NOMO-1 treated with DMSO at 0.1 percent for 48 hours (cell line): ENCODE results near the gene UTS2B.

Experiments
- DNase-seq: peaks from one replicate; lab custom pipeline; 2025; ENCODE audit not compliant: unreplicated experiment; lab: John Stamatoyannopoulos, UW

Gene UTS2B

DNA sequence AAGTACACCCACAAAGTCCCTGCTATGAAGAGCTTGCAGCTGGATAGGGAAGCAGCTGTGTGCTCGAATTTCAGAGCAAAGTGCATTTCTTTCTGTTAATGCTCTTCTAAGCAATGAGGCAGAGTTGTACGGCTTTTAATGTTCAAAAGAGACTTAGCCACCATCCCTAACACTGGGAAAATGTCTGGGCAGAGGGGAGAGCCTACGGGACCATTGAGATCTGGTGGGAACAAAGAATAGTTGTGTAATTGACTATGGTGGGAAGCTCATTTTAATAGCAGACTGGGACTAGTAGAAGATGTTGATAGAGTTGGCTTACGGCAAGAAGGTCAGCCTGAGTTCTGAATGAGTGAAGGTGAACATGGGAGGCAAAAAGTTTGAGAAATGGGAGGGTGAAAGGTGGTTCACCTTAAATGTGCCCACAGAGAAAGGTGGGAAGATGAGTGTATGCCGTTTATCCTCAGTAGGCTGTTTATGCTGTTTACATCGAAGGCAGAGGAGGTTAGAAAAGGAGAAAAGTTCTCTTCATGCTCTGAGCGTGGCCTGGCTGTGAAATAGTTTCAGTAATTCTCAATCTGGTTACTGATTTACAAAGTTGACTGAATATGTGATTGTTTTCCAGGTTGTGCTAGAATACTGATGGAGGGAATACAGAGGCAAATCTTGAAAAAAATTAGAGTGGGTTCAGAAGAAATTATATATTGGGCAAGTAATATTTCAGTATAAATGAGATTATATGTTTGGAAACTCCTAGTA is 22.9 kb upstream of the UTS2B start:
- no peak for DNase-seq

DNA sequence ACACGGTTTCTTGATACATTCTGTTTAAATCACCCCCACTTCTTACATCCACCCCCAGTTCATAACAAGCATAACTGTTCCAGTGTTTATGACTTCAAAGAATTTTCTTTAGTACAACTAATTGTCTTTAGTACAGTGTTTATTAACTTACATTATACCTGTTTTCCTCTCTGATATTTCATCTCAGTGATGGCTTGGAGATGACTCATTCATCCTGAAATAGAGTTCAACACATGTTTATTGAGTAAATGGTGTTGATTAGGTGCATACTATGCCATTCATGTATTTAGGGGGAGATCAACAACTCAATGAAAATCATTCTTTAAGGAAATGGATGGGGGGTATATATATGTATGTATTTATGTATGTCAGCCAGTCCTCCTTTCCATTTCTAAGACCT is 21.7 kb upstream of the UTS2B start:
- no peak for DNase-seq

DNA sequence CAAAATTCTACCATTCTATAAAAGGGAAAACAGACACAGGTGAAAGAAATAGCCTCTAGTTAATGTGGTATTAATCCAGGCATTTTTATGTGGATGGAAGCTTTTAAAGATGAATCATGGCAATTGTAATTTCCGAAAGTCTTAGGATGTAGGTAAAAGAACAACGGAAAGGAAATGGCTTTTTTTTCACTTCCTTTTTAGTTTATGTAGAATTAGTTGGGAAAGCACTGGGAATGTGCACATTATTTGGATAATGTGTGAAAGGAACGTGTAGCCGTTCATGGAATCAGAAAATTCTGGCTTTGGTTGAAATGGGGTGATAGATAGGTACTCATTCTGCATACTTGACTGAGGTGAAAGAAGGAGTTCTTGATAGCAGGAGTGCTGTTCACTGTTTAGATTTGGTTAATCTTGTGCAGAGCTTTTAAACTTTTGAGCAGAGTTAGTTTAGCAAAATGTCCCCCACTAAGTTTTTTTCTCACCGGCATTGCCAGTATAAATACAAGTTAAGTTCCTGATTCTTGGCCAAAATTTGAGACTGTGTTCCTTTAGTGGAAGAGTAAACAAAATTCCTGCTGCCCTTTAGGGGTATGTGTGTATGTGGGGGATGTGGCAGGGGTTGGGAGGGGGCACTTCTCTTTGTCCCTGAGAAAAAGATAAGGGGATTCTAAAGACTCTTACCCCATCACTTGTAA is 20.2 kb upstream of the UTS2B start:
- DNase-seq = no peak

DNA sequence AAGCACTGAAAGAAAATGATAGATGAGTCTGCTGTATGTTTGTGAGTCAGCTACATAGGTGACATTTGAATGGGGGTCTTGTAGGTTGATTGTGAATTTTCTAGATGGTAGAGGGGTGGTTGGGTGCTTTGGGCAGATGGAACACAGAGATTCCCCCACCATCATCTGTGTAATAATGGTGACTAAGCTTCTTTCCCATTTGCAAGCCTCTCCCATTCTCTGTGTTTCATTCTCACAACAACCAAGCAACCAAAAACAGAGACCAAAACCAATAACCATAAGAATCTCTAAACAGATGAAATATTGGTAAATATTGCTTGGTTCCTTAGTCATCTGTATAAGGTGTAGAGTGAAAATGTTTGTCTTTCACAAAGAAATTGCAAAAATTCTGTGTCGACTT is 17.8 kb upstream of the UTS2B start:
- DNase-seq = no peak

DNA sequence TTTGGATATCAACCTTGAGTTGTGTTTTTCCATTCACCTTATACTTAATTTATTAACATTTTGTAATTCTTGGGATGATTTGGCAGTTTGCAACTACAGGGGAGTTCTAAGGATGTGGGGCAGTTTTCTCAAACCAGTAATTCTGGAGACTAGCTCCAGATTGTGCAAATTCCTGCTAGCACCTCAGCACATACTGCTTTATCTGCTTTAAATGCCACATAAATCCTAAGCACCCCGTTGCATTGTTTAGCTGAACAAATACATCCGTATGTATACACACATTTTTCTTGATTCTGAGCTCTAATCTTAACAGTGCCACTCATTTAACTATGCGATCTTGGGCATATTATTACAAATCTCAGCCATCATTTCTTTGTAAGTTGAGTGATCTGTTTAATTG is 16.9 kb upstream of the UTS2B start:
- DNase-seq = no peak

DNA sequence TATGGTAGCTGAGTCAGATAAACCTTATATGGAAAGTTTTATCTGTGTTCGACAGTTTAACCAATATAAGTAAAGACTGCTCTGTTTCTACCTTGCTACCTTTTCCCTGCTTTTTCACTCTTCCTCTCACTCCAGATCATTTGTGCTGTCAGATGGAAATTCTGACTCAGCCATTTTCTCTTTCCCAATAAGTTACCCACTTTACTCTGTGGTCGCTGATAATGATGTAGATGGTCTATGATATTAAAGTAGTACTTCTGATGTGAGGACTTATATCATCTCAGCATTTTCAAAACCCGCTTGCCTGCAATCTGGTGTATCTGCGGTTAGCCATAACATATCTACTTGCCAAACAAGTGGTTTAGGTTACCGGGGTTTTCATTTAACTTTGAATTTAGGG is 15.0 kb upstream of the UTS2B start:
- no peak for DNase-seq

DNA sequence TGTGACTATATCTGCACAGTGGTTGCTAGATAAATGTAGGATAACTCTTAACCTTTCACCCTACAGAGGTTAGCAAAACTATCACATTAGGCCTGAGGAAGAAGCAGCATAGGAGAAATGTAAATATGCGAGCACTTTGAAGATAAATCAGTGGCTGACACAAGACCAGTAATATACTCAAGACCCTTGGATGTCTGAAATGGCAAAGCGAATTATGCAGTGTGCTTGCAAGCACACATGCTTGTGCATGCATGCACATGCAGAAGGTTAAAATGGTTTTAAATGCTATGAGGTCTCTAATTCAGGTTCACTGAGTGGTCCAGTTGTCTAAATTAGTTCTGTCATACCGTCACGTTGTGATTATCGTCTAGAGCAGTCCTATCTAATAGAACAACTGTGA is 13.6 kb upstream of the UTS2B start:
- DNase-seq = no peak

DNA sequence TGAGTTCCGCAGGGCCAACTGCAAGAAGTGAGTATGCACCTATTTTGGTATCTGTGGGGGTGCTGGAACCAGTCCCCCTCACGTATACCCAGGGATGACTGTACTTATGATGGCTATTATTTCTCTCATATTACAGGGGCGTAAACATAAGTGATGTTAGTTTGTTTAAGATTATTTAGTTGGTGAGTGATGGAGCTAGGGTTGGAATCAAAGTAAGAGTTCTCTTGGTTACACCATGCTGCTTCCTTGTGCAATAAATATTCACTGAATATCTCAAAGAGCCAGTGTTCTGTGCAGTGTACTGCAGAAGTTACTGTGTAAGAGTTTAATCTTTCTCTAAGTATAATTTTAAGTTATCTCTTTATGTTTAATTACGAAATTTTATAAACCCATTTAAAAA is 12.8 kb upstream of the UTS2B start:
- DNase-seq = no peak

DNA sequence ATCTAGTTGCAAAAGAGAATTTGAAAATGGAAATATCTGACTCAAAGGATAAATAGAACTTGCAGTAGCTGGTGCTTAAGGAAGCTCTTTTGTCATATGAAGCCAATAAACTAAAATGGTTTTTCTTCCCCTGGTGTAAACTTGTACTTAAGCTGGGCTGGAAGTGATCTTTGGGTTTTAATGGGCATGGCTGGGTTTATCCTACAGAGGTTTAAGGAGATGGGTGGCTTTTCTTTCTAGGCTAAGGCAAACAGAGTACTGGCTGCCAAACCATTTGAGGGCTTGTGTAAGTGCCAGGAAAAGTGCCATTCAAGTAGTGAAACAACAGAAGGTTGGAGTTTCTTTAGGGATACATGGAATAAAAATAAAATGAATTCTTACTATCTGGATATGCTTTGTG is 12.1 kb upstream of the UTS2B start:
- DNase-seq = no peak

DNA sequence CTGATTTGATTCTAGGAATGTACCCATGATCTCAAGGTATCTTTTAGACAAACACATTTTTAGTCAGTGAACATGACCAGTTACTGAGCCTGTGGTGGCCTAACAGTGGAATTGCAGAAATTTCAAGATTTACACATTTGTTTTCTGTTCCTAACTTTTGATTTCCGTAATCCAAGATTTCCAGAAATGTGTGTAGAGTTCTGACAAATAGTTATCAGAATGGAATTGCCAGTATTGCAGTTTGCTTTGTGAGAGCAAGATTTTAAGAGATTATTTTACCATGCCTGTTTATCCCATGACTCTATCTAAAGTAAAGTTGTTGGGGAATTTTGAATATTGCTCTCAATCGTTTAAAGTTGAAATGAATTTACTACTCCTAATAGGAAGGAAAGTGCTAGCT is 11.7 kb upstream of the UTS2B start:
- DNase-seq = no peak

DNA sequence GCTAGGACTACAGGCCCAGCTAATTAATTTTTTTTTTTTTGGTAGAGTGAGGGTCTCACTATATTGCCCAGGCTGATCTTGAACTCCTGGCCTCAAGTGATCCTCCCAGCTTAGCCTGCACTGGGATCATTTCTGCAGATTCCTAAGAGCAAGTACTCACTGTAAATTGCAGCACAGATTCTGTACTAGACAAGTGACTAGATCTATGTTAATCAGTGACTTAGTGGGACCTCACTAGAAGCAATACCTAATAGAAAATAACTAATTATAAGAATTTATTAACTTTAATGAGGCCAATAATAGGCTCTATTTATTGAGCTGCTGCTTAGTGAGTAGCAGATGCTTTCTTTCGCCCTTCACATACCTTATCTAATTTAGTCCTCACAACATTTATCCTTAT is 10.6 kb upstream of the UTS2B start:
- no peak for DNase-seq

DNA sequence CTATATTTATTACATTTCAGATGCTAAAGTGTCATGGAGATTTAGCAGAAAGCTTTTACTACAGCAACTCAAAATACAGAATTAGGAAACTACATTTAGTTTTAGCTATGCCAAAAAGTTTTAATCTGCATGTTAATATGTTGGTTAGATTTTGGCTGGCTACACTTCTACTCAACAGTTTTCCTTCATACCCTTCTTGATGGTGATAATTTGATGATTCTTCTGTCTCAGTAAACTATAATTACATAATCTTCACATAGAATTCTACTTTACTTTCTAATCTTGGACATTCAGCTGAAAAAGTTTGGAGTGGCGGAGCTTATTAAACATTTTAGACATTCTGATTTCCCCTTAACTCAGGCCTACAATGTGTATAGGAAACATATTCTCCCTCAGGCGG is 10.0 kb upstream of the UTS2B start:
- no peak for DNase-seq

DNA sequence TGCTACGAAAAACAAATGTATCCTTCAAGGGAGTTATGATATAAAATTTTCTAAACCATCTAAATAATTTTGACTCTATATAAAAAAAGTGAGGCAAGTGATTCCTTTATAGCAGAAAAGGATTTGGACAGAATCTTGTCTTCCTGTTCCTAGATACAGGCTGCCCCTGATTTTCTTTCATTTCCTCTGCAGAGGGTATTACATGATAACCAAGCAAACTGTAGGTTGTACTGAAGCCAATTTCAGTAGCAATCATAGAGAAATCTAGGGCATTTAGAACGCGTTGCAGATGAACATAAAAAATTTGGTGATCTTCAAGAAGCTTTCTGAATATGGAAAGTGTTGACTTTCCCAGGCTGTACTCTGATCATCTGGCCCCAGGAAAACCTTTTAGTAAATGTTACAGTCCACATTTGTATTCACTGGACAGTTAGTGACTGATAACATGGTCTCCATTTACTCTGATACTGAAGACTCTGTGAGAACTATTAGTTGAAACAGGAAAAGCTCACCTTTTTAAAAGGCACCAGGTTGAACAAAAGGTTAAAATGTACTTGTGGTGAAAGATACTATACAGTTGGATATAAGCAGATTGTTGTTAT is 9.1 kb upstream of the UTS2B start:
- DNase-seq = no peak

DNA sequence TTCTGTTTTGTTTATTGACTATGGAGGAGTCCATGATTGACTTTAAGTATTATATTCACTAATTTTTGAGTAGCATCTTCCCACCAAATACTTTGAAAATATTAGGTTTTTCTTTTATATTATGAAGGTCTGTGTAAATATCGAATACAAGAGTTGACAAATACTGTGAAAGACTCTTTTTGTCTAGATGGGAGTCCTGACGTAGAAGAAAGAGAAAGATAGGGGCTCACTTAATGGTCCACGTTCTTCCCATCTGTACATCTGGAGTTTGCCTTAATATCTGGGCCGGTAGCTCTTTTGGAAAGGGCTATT is 7.8 kb upstream of the UTS2B start:
- DNase-seq = no peak

DNA sequence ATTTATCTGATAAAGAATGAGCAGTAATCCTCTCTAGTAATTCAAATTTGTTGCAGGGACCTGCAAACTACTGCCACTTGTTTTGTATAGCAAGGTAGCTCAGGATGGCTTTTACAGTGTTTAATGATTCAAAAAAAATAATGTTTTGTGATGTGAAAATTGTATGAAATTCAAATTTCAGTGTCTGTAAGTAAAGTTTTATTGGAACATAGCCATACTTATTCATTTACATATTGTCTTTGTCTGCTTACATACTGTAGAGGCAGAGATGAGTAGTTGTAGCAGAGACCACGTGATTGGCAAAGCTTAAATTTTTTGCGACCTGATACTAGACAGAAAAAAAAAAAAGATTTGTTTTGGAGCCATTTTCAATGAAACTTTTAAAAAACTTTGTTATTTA is 6.5 kb upstream of the UTS2B start:
- no peak for DNase-seq

DNA sequence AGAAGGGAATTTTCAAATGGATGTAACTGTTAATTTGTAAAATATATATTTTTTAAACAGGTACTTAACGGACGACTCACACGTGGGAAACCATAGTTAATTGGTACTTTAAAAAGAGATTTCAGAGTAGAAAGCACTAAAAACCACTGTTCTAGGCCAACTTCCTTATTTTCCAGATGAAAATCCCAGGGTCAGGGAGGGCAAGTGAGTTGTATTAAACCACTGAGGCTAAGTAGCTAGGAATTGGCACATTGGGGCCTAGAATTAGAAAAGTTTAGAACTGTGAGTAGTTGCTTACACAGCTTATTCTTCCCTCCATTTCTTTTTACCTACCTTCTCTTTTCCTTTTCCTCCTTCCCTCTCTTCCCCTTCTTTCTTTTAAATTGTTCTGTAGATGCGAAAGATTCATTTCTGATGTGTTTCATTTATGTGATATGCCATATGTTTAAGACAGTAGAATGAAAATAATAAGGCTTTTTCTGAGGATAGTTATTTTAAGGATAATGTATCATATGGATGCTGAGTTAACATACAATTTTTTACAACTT is 4.1 kb upstream of the UTS2B start:
- DNase-seq = no peak

DNA sequence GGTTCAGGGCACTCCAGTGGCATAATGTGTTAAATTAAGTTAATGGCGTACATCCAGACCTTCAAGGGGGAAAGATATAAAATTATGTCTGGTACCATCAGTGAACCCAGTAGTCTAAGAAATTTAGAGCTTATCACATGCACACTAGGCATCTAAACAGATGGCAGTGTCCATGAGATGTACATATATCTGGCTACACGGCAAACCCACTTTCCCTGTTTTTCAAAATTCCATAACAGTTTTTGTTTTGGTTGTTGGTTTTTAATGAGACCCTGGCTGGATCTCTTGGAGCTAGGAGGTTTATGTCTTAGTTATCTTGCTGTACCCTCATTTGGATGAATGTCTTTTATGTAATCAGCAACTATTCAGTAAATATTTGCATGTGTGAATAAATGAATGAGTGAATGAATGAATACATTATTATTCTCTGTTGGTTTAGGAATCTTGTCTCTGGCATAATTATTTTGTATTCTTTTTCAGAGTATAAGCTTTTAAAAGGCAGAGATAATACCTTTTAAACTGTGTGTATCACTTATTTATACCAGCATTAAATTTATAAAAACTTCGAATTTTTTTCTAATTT is 3.1 kb upstream of the UTS2B start:
- DNase-seq = no peak

DNA sequence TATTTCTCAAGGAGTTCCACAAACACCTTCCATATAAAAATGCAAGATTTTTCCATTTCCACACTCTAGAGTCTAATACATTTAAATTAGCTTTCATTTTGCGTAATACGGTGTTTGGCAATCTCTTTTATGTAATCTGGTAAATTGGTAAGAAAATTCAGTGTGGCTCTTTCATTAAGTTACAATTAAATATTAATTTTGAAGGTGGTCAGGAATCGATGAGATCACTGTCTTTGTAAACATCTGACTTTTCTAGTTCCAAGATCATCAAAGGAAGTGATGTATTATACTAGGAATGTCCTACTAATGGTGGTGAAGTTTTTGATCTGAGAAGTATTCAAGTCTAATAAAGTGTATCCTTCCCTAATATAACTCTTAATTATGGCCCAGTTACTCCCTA is 1.1 kb upstream of the UTS2B start:
- no peak for DNase-seq

DNA sequence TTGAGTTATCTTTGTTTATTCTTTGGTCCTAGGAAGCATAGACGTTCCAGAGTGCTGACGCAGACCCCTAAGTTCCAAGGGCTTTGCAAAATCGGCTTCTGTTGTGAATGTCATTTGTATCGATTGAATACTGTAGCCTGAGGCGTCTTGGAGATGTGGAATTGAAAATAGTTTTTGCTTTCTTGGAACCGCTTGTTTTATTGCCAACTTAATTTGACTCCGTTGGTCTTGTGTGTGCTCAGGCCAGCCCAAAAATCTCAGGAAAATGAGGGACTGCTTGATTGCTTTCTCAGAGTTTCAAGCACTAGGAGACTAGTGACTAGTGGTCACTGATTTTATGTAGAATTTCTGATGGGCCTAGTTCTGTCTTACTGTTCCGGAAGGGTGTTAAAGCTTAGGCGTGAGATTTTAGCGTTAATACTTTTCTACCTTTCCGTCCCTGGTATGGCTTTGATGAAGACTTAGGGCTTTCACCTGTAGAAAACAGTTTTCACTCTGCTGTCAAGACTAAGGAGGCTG is 263 bp upstream of the UTS2B start:
- DNase-seq = no peak

DNA sequence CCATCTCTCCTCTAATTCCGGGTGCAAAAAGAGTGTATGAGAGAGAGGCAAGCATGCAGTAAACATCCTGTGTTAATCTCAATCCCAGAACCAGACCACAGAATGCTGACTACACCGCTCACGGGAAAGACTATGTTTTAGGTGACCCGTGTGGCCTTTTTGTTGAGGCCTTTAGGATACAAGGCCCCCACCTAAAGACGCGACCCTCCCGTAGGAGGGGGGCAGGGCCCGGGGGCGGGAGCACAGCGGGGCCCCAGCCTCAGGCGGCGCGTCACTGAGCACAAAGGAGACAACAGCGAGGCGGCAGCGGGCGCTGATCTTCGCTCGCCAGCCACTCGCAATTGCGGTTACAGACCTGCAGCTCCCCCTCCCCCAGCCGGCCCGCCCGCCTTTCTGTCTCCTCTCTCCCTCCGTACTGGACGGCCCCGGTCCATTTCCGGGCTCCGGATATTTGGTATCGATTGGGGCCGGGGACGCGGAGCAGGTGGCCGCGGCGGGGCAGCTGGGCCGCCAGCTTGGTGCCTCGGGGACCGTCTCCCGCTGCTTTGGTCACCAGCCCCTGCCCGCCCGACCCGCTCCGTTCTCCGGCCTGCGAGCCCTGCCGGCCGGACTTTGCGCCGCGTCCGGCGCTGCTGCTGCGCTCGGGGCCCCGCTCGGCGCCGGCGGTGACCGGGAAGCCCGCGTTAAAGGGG is 1.2 kb downstream of the UTS2B start, which contains the start of gene CCDC50:
TSS of gene CCDC50 (plus strand) at position 433 of the 692 bp plus-strand sequence. CDS start 281 bp downstream, outside the sequence.
- peak; percentile 74 for DNase-seq

DNA sequence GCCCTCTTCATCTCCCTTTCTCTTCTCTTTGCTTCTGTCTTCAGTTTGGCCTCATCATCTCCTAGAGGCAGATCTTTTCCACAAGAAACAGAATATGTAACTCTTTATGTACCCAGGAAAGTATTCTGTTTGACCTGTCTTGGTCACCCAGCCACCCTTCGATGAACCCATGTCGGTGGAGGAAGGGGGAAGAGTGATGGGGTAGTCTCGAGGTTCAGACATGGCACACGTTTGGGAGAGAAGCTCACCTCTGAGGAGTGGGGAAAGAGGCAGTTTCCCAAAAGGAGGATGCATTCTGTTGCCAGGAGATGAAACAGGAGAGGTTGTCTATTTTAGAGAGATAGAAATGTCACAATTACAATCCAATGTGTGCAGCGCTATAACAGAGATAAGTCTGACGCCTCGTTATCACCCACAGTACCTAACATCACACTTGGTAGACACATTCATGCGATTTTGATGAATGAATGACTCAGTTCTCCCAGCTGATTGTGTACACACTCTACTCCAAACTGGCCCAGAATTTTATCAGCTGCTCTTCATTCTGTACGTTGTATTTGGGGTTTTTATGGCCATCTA is 1.9 kb downstream of the UTS2B start:
- DNase-seq = no peak
